T-cell (primary cell): ENCODE data around the gene ELK3. TPM values are rescaled to one million over a fixed set of nuclear protein-coding genes. Genes with fewer than 3 reads are reported as not detected.

ENCODE experiments used
- ATAC-seq, 4 experiments: fragments of 200-7000 bp in 3 of 4; fragments of 150-1000 bp in 1 of 4; cut with Tn5 transposase; replicated peaks in 1 of 4; 1 replicate in 3 of 4; 2 replicates in 1 of 4; pipeline ENCODE4 v1.10.0; 2021; ENCODE audit warnings: moderate library complexity in 3 of 4, mild to moderate bottlenecking in 2 of 4, moderate number of reproducible peaks in 1 of 4
- CTCF ChIA-PET, 2 donors: fragments of 300-600 bp; sonication (Branson Sonifier 250); formaldehyde crosslinking; loops; one replicate each; lab custom pipeline; 2022; ENCODE audit warnings: antibody characterized with exemption in 2 of 2; lab: Charles Lee
- POLR2A ChIA-PET, 2 donors: fragments of 300-600 bp; sonication (Branson Sonifier 250); formaldehyde crosslinking; loops; one replicate each; lab custom pipeline; 2022; ENCODE audit warnings: antibody characterized with exemption in 2 of 2; lab: Charles Lee
- DNase-seq, 35 experiments: peaks; one replicate each; pipeline versions ENCODE4 v3.0.0 to v3.0.0-alpha.2; 2013 to 2023
- H3K27ac ChIP-seq: one replicate; pipeline ENCODE4 v1.5.1; 2013; ENCODE audit warnings: low read length
- H3K27me3 ChIP-seq, 2 experiments: replicated peaks in 1 of 2; 1 replicate in 1 of 2; 2 replicates in 1 of 2; pipeline versions ENCODE4 v1.6.1 to v1.7.0; 2013; ENCODE audit warnings: low read length in 1 of 2, mixed read lengths in 1 of 2; ENCODE audit not compliant: control insufficient read depth in 2 of 2, insufficient read depth in 2 of 2; ENCODE audit errors: extremely low read depth in 1 of 2
- H3K36me3 ChIP-seq, 2 donors: 1 replicate in 1 of 2; 2 replicates in 1 of 2; pipeline versions ENCODE4 v1.6.1 to v1.7.0; 2013; ENCODE audit warnings: low read length in 1 of 2; ENCODE audit not compliant: control insufficient read depth in 2 of 2, insufficient read depth in 1 of 2; ENCODE audit errors: extremely low read depth in 1 of 2
- H3K4me1 ChIP-seq, 2 experiments: 1 replicate in 1 of 2; 2 replicates in 1 of 2; pipeline versions ENCODE4 v1.6.1 to v1.7.0; 2013; ENCODE audit warnings: low read length in 2 of 2, mixed read lengths in 1 of 2; ENCODE audit not compliant: insufficient read depth in 2 of 2, control insufficient read depth in 1 of 2; ENCODE audit errors: extremely low read depth in 1 of 2
- H3K4me3 ChIP-seq, 2 donors: 1 replicate in 1 of 2; 2 replicates in 1 of 2; pipeline versions ENCODE4 v1.5.1 to v1.7.0; 2013; ENCODE audit warnings: mild to moderate bottlenecking in 2 of 2, low read length in 1 of 2, moderate library complexity in 1 of 2; ENCODE audit not compliant: control insufficient read depth in 1 of 2; ENCODE audit errors: extremely low read depth in 1 of 2
- H3K9me3 ChIP-seq: 2 replicates; pipeline ENCODE4 v1.7.0; 2013
- H3K27ac Mint-ChIP-seq, 2 donors: one replicate each; pipeline ENCODE4 v1.8.0; 2020 to 2021; ENCODE audit warnings: mild to moderate bottlenecking in 2 of 2, mixed read lengths in 2 of 2
- H3K27me3 Mint-ChIP-seq, 2 donors: one replicate each; pipeline ENCODE4 v1.8.0; 2021 to 2022; ENCODE audit warnings: mixed read lengths in 2 of 2
- H3K36me3 Mint-ChIP-seq: one replicate; pipeline ENCODE4 v1.8.0; 2021; ENCODE audit warnings: mixed read lengths
- H3K4me1 Mint-ChIP-seq, 3 donors: one replicate each; pipeline ENCODE4 v1.8.0; 2020 to 2022; ENCODE audit warnings: mixed read lengths in 3 of 3, mild to moderate bottlenecking in 1 of 3
- H3K4me3 Mint-ChIP-seq, 3 donors: one replicate each; pipeline ENCODE4 v1.8.0; 2020 to 2022; ENCODE audit warnings: mild to moderate bottlenecking in 3 of 3, mixed read lengths in 3 of 3, moderate library complexity in 3 of 3
- H3K9me3 Mint-ChIP-seq, 3 donors: one replicate each; pipeline ENCODE4 v1.8.0; 2020 to 2022; ENCODE audit warnings: mixed read lengths in 3 of 3
- WGBS: methylation state at CpG from one replicate; pipeline ENCODE4 v1.1.5; 2013; ENCODE audit warnings: missing lambda C conversion rate; ENCODE audit not compliant: insufficient coverage; 5-methylcytosine and 5-hydroxymethylcytosine counted together
- total RNA-seq, 35 experiments: library from RNA in 6 of 35; stranded (reverse) in 6 of 35; fragments of 120-200 nt in 1 of 35; gene quantifications; one replicate each; pipeline versions ENCODE4 v1.2.1 to v1.2.4 and lab custom pipeline; 2013 to 2026

The ELK3 gene
- total RNA-seq, 5 donors from 2014 or later (not counting 1 experiment from before 2014, with no cell fraction given): 33.8 to 62.7 (median 55.5) TPM

DNA sequence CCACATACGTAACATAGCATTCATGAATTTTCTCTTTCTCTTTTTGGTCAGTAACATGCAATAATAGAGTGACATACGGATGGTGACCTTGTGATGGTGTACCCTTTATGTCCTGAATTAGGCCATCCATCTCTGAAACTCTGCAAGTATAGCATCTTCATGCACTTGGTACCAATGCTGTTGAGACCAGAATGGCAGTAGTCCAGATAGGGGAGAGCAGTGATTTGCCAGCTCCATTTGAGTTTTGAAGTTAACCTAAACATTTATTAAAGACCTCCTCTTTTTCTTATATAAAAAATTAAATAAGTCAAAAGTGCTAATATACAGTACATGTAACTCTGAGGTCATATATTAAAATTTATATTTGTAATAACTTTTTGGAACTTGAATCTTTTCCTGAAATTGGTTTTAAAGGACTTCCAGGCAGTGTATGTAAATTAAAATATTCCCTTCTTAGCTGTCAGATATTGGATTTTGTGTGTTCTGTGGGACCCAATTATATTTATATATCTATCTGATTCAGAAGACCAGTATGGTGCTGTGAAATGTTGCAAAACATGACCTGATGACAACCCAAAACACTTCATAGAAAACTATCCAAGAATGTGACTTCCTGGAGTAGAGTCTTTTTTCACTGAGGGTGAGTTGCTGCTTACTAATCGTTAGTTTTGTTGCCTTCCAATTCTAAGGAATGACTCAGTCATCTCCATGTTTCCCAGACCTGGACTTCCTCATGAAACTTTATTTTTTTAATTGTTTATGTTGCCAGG, 3.5 kb downstream of the ELK3 start:
- POLR2A ChIA-PET: interaction anchor here (0.6 to 1.0 kb wide), 3 partner anchors 8 to 81 kb away, joined by 3 to 4 read pairs (median 3); no protein-coding TSS in a partner anchor
- Histone ChIP-seq H3K4me3 (no peak overlapping the region), H3K27me3 (no peaks in the 10 kb centered on the region), H3K9me3 (no peaks in the 10 kb centered on the region), H3K36me3 (peaks cover 0 to 2% of the 10 kb centered on the region in 2 donors), H3K27ac (peak overlapping the region; percentile 90), H3K4me1 (peaks cover 29 to 35% of the 10 kb centered on the region in 2 experiments)
- peaks cover 17% of the 10 kb centered on the region for H3K36me3 Mint-ChIP-seq
- no peaks in the 10 kb centered on the region for H3K9me3 Mint-ChIP-seq
- CTCF ChIA-PET: interaction anchor here (0.5 to 2.6 kb wide), 4 partner anchors 12 to 149 kb away, joined by 3 to 11 read pairs (median 4); no protein-coding TSS in a partner anchor
- peak overlapping the region; percentile 24 to 100 (median 98) for H3K4me3 Mint-ChIP-seq
- no CpG with 5 or more reads among the region's 3 CpGs for WGBS
- peak overlapping the region; percentile 99 for H3K27ac Mint-ChIP-seq
- DNase-seq: no peak
- no peaks in the 10 kb centered on the region for H3K27me3 Mint-ChIP-seq
- ATAC-seq: no peak
- H3K4me1 Mint-ChIP-seq: peaks cover 64 to 65% (median 65%) of the 10 kb centered on the region in 3 donors

DNA sequence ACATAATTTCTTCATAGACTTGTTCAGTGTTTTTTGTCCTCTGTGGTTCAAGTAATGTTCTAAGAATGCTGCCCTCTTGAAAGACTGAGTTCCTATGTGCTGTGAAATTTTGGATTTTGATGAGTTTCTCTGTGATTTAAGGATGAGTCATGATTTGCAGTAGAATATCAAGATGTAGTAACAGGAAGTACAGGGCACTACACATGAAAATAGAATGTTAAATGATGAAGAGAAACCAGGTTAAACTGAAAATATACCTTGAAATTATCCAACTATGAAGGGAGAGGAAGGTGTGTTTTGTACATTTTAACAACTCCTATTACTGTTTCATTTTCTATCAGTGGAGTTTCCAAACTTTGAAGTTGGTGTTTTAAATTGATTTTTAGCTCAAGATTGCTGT, 4.8 kb downstream of the ELK3 start:
- Mint-ChIP-seq H3K27me3 (no peaks in the 10 kb centered on the region), H3K9me3 (no peaks in the 10 kb centered on the region), H3K36me3 (peaks cover 22% of the 10 kb centered on the region), H3K4me1 (peaks cover 64 to 65% (median 65%) of the 10 kb centered on the region in 3 donors), H3K4me3 (peak overlapping the region; percentile 22 to 42 (median 42)), H3K27ac (peak overlapping the region; percentile 71 to 80)
- H3K9me3 ChIP-seq: no peaks in the 10 kb centered on the region
- H3K4me1 ChIP-seq: peaks cover 23 to 29% of the 10 kb centered on the region in 2 experiments
- no peaks in the 10 kb centered on the region for H3K27me3 ChIP-seq
- peaks cover 0 to 3% of the 10 kb centered on the region in 2 donors for H3K36me3 ChIP-seq
- POLR2A ChIA-PET: interaction anchor here in 1 of 2 donors (0.7 kb wide), 1 partner anchor 224 kb away, joined by 4 read pairs; no protein-coding TSS in a partner anchor
- CTCF ChIA-PET: interaction anchor here in 1 of 2 donors (0.6 to 2.6 kb wide), 7 partner anchors 8 to 467 kb away, joined by 3 to 11 read pairs (median 5); no protein-coding TSS in a partner anchor
- ATAC-seq: peak; percentile 9 to 39 (median 29)
- peak overlapping the region; percentile 42 for H3K27ac ChIP-seq
- no peak overlapping the region for H3K4me3 ChIP-seq
- peak in 1 of 35 experiments; percentile 43 for DNase-seq

DNA sequence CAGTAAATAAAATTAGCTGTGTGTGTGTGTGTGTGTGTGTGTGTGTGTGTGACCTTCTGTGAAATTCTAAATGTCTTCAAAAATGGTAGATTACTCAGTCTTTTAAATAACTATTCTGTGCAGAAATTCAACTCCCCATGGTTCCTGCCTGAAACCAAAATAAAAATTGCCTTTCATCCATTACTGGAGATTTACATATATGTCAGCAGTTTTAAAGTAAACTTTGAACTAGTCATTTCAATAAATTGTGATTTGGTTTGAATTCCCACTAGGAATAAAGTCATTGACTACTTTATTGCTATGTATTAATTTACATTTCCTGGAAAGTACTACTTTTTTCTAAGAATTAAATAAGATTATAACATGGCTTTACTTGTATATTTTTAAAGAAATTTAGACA, 5.3 kb downstream of the ELK3 start:
- H3K27ac ChIP-seq: peak overlapping the region; percentile 42
- peaks cover 23 to 32% of the 10 kb centered on the region in 2 experiments for H3K4me1 ChIP-seq
- Mint-ChIP-seq H3K27ac (peak overlapping the region; percentile 71 to 80), H3K27me3 (no peaks in the 10 kb centered on the region), H3K36me3 (peaks cover 22% of the 10 kb centered on the region), H3K4me3 (peak overlapping the region; percentile 22 to 42 (median 42)), H3K9me3 (no peaks in the 10 kb centered on the region), H3K4me1 (peaks cover 69 to 70% (median 70%) of the 10 kb centered on the region in 3 donors)
- H3K9me3 ChIP-seq: no peaks in the 10 kb centered on the region
- DNase-seq (no peak), ATAC-seq (no peak)
- H3K36me3 ChIP-seq: peaks cover 0 to 3% of the 10 kb centered on the region in 2 donors
- CTCF ChIA-PET: interaction anchor here in 1 of 2 donors (0.6 to 2.6 kb wide), 6 partner anchors 8 to 466 kb away, joined by 3 to 11 read pairs (median 4); no protein-coding TSS in a partner anchor
- POLR2A ChIA-PET: no interaction called here
- no peak overlapping the region for H3K4me3 ChIP-seq
- no peaks in the 10 kb centered on the region for H3K27me3 ChIP-seq

DNA sequence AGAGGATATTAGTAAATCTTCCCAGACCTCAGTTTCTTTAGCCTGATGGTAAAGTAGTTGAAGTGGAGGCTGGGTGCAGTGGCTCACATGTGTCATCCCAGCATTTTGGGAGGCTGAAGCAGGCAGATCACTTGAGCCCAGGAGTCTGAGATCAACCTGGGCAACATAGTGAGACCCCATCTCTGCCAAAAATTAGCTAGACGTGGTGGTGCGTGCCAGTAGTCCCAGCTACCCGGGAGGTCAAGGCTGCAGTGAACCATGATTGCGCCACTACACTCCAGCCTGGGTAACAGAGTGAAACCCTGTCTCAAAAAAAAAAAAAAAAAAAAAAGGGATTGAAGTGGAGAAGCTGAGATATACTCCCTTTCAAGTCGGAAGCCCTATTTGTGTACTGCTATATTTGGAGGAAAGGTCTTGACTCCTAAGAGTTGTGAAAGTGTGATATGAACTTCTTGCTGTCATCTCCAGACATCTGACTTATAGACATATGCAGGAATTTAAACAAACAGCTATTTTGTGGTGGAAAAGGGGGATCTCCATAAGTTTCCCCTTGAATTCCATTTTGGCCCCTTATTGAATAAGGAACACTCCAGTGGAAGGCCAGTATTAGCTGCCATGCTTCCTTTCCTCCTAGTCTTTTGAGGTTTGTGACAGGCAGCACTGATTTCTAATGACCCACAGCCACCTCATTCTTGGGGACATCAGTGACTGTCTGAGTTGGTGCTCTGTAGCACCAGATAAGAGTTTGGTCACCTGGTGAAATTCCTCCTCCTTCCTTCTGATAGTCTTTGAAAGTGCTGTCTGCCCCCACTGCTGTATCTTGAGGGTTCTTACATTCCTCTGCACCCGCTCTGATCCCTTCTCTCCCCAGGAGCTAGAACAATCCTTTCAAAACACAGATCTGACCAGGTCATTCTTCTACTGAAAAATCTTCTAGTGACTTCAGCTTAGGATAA, 7.4 kb downstream of the ELK3 start:
- no peaks in the 10 kb centered on the region for H3K9me3 ChIP-seq
- H3K36me3 ChIP-seq: peaks cover 0 to 3% of the 10 kb centered on the region in 2 donors
- Mint-ChIP-seq H3K4me1 (peaks cover 77 to 83% (median 83%) of the 10 kb centered on the region in 3 donors), H3K27ac (peak overlapping the region; percentile 3 to 50), H3K9me3 (no peaks in the 10 kb centered on the region), H3K4me3 (no peak overlapping the region), H3K36me3 (peaks cover 25% of the 10 kb centered on the region), H3K27me3 (no peaks in the 10 kb centered on the region)
- H3K27me3 ChIP-seq: no peaks in the 10 kb centered on the region
- H3K4me3 ChIP-seq: no peak overlapping the region
- ChIA-PET POLR2A (interaction anchor here (0.5 to 1.6 kb wide), 3 partner anchors 10 to 165 kb away, joined by 4 to 10 read pairs (median 9); no protein-coding TSS in a partner anchor), CTCF (interaction anchor here (0.6 to 2.0 kb wide), 3 partner anchors 14 to 26 kb away, joined by 5 to 10 read pairs (median 6); no protein-coding TSS in a partner anchor)
- peaks cover 30 to 47% of the 10 kb centered on the region in 2 experiments for H3K4me1 ChIP-seq
- DNase-seq (no peak), ATAC-seq (no peak)
- 100% methylated on average over 3 of the region's 6 CpGs for WGBS
- H3K27ac ChIP-seq: no peak overlapping the region

DNA sequence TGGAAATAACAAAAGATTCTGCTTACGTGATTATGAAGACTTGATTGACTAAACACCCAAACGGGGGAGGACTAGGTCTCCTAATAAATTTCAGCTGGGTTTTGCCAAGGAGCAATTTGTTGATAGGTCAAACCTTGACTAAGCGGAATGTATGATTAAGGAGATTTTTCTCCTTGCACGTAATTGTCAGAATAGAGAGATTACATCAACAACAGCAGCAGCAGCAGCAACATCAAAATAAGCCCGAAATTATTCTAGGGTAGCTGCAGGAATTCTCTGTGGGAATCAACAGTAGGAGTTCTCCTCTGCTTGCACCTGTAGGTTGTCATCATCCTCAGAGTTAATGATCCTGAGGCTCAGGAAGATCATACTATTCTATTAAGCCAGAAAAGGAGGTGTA, 10.2 kb downstream of the ELK3 start:
- peaks cover 0 to 3% of the 10 kb centered on the region in 2 donors for H3K36me3 ChIP-seq
- no peak overlapping the region for H3K4me3 ChIP-seq
- peaks cover 77 to 84% (median 82%) of the 10 kb centered on the region in 3 donors for H3K4me1 Mint-ChIP-seq
- ChIA-PET POLR2A (interaction anchor here in 1 of 2 donors (0.7 kb wide), 1 partner anchor 105 kb away, joined by 3 read pairs; no protein-coding TSS in a partner anchor), CTCF (interaction anchor here in 1 of 2 donors (1.0 kb wide), 1 partner anchor 11 kb away, joined by 3 read pairs; no protein-coding TSS in a partner anchor)
- ATAC-seq: no peak
- no peaks in the 10 kb centered on the region for H3K9me3 ChIP-seq
- WGBS: 82% methylated on average over 3 of the region's 5 CpGs
- H3K27ac Mint-ChIP-seq: peak overlapping the region; percentile 89 to 97
- no peaks in the 10 kb centered on the region for H3K27me3 Mint-ChIP-seq
- no peak for DNase-seq
- H3K4me3 Mint-ChIP-seq: peak overlapping the region in 2 of 3 donors; percentile 13 to 79
- H3K9me3 Mint-ChIP-seq: no peaks in the 10 kb centered on the region
- peaks cover 20% of the 10 kb centered on the region for H3K36me3 Mint-ChIP-seq
- no peak overlapping the region for H3K27ac ChIP-seq
- H3K4me1 ChIP-seq: peaks cover 44 to 52% of the 10 kb centered on the region in 2 experiments
- no peaks in the 10 kb centered on the region for H3K27me3 ChIP-seq
